H1 (cell line): Measurements from ENCODE around the gene SERTAD2. TPM values are rescaled to one million over a fixed set of nuclear protein-coding genes. Genes with fewer than 3 reads are reported as not detected.
A peak's percentile ranks its signal among the peaks of the same experiment; 100 is the strongest.

Experiments
- BCL11A ChIP-seq, 2 experiments: IDR thresholded peaks; one replicate each; pipeline ENCODE4 v1.6.1; 2011; ENCODE audit warnings: low read depth in 2 of 2, low read length in 2 of 2, mild to moderate bottlenecking in 2 of 2
- CBX5 ChIP-seq: fragments of 300-800, 300-1000 bp; sonication (generic); IDR thresholded peaks from 2 replicates; pipeline ENCODE4 v1.7.1; 2016; ENCODE audit warnings: antibody characterized with exemption, low read length, low read depth
- CBX8 ChIP-seq: fragments of 300-800, 300-1000 bp; sonication (generic); IDR thresholded peaks from 2 replicates; pipeline ENCODE4 v1.7.1; 2016; ENCODE audit warnings: low read depth, low read length, borderline replicate concordance
- CEBPB ChIP-seq: IDR thresholded peaks from 2 replicates; pipeline ENCODE4 v1.6.1; 2012; ENCODE audit warnings: low read depth, low read length
- CHD1 ChIP-seq: IDR thresholded peaks from 2 replicates; pipeline ENCODE4 v1.6.1; 2012; ENCODE audit warnings: low read depth, low read length, improper control_type of control experiment
- CREB1 ChIP-seq: IDR thresholded peaks from 2 replicates; pipeline ENCODE4 v1.6.1; 2012; ENCODE audit warnings: inconsistent platforms
- CTBP2 ChIP-seq: IDR thresholded peaks from 2 replicates; pipeline ENCODE4 v1.7.0; 2011; ENCODE audit warnings: borderline replicate concordance, mild to moderate bottlenecking, moderate library complexity, mixed read lengths, low read length; ENCODE audit not compliant: insufficient read depth, insufficient read length
- E2F6 ChIP-seq: IDR thresholded peaks from 2 replicates; pipeline ENCODE4 v1.6.1; 2012; ENCODE audit warnings: inconsistent platforms
- EGR1 ChIP-seq: IDR thresholded peaks from 2 replicates; pipeline ENCODE4 v1.6.1; 2011; ENCODE audit warnings: low read depth, low read length, borderline replicate concordance
- EZH2 ChIP-seq: fragments of 200-600 bp; sonication (generic); IDR thresholded peaks from 2 replicates; pipeline ENCODE4 v1.7.1; 2012; ENCODE audit warnings: low read depth, mild to moderate bottlenecking, moderate library complexity, low read length, inconsistent platforms; ENCODE audit not compliant: severe bottlenecking
- FOSL1 ChIP-seq: IDR thresholded peaks from 2 replicates; pipeline ENCODE4 v1.6.1; 2011; ENCODE audit warnings: mild to moderate bottlenecking, low read depth, low read length, moderate library complexity; ENCODE audit not compliant: insufficient read depth
- GABPA ChIP-seq: IDR thresholded peaks from 2 replicates; pipeline ENCODE4 v1.6.1; 2011; ENCODE audit warnings: mild to moderate bottlenecking, low read length, moderate library complexity, borderline replicate concordance; ENCODE audit not compliant: insufficient read depth
- HDAC6 ChIP-seq: IDR thresholded peaks from one replicate; pipeline ENCODE4 v1.7.1; 2012; ENCODE audit warnings: low read depth, mild to moderate bottlenecking, inconsistent platforms, low read length, moderate library complexity
- NRF1 ChIP-seq: IDR thresholded peaks from 2 replicates; pipeline ENCODE4 v1.6.1; 2011; ENCODE audit warnings: mild to moderate bottlenecking, low read depth, low read length, improper control_type of control experiment
- RAD21 ChIP-seq, 2 experiments: IDR thresholded peaks in 1 of 2; conservative IDR thresholded peaks in 1 of 2; 2 replicates each; pipeline ENCODE4 v1.6.1; 2011; ENCODE audit warnings: low read depth in 2 of 2, low read length in 2 of 2, improper control_type of control experiment in 1 of 2, inconsistent platforms in 1 of 2, mild to moderate bottlenecking in 1 of 2, moderate library complexity in 1 of 2
- RXRA ChIP-seq: IDR thresholded peaks from 2 replicates; pipeline ENCODE4 v1.6.1; 2011; ENCODE audit warnings: low read depth, mild to moderate bottlenecking, low read length, moderate library complexity; ENCODE audit not compliant: insufficient read depth
- SAP30 ChIP-seq: fragments of 300-600 bp; sonication (generic); IDR thresholded peaks from 2 replicates; pipeline ENCODE4 v1.7.1; 2012; ENCODE audit warnings: low read length, moderate library complexity, mild to moderate bottlenecking, inconsistent platforms; ENCODE audit not compliant: insufficient read depth, insufficient replicate concordance
- SIRT6 ChIP-seq: IDR thresholded peaks from one replicate; pipeline ENCODE4 v1.7.1; 2012; ENCODE audit warnings: low read length, inconsistent platforms
- SRF ChIP-seq: IDR thresholded peaks from 2 replicates; pipeline ENCODE4 v1.6.1; 2011; ENCODE audit warnings: mild to moderate bottlenecking, low read depth, low read length, moderate library complexity
- TCF12 ChIP-seq: IDR thresholded peaks from 2 replicates; pipeline ENCODE4 v1.6.1; 2011; ENCODE audit warnings: low read depth, mild to moderate bottlenecking, low read length
- TEAD4 ChIP-seq: IDR thresholded peaks from 2 replicates; pipeline ENCODE4 v1.6.1; 2012; ENCODE audit warnings: low read depth, low read length, inconsistent platforms, mixed read lengths
- USF2 ChIP-seq: IDR thresholded peaks from 2 replicates; pipeline ENCODE4 v1.6.1; 2011; ENCODE audit warnings: low read length, improper control_type of control experiment
- polyA plus RNA-seq, 7 experiments: library from polyadenylated mRNA; depleted of rRNA in 3 of 7; stranded (reverse) in 5 of 7; unstranded in 2 of 7; fragments of >200 nt in 5 of 7; fragments of 200-250 nt in 2 of 7; gene quantifications; 1 replicate in 5 of 7; 2 replicates in 1 of 7; 4 replicates in 1 of 7; pipeline versions ENCODE4 v1.2.1 to v1.2.3, GENCODE V29; 2011 to 2013; ENCODE audit warnings: missing spikeins in 2 of 7, mixed read lengths in 2 of 7
- total RNA-seq: library from RNA; stranded (reverse); fragmentation: NEBNext Ultra II Directional; extraction: Animal tissue kit (Norgen Biotek cat#: 25700); gene quantifications from 2 replicates; pipeline ENCODE4 v1.2.1, GENCODE V29; 2021
- TF ChIP-seq, protein P1 (sequence below): IDR thresholded peaks from 2 replicates; pipeline ENCODE4 v1.6.1; 2012; ENCODE audit warnings: inconsistent platforms

Gene SERTAD2
- total and polyA plus RNA-seq, 2 of the 8 experiments (the other 6 are each of a cell fraction or from before 2014, with no cell fraction given): 2.9 to 4.5 TPM

DNA sequence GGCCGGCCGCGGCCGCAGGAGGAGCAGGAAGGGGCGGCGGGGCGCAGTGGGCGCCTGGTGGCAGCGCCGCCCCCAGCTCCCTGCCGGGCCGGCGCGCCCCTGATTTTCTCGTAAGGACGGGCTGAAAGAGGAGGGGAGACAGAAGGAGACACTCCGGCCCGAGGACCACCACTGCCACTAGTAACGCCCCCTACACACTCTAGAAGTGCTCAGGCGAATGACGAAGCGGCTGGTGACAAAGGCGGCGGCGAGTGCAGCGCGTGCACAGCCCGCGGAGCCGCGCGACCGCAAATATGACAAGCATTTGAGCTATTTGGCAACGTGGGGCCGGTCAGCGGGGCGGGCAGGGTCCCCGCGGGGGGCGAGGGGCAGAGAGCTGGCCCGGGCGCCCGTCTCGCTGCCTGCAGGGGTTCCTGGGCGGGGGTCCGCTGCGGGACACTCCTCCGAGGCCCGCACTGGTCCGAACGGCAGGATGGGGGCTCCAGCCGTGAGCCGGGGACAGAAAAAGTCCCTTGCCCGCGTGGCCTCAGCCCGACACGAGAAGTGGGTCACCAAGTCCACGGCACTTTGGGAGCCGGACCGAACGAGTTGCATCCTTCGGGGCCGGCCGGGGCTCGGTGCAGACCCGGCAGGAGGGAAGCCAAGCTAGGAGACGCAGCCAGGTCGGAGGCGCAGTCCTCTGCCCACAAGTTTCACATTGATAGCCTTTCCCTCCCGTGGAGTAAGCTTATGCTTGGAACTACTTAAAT, 524 bp upstream of the SERTAD2 start (continued):
- no peak for TF ChIP-seq SAP30
- no peak for TF ChIP-seq CHD1
- TF ChIP-seq TEAD4: peak; percentile 90
- no peak for TF ChIP-seq E2F6
- TF ChIP-seq FOSL1: 0 out of 2 replicates have a peak, but pooled peaks have one; percentile 4
- no peak for TF ChIP-seq SRF
- TF ChIP-seq EZH2: peak; percentile 50
- TF ChIP-seq GABPA: no peak
- no peak for TF ChIP-seq TCF12
- TF ChIP-seq NRF1: no peak
- no peak for TF ChIP-seq BCL11A (IDR thresholded peaks at IDR 0.05; ENCODE audit: low read depth in 2 of 2, low read length in 2 of 2)
- TF ChIP-seq CBX5: no peak
- no peak for TF ChIP-seq RAD21 (IDR thresholded peaks at IDR 0.05 in 1 of 2, conservative IDR thresholded peaks at IDR 0.05 in 1 of 2; ENCODE audit: low read depth in 2 of 2, low read length in 2 of 2)
- TF ChIP-seq SIRT6: no peak
- no peak for TF ChIP-seq CREB1
- no peak for TF ChIP-seq HDAC6
- TF ChIP-seq, protein P1, sequence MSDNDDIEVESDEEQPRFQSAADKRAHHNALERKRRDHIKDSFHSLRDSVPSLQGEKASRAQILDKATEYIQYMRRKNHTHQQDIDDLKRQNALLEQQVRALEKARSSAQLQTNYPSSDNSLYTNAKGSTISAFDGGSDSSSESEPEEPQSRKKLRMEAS: peak; percentile 52
- no peak for TF ChIP-seq CTBP2
- TF ChIP-seq CBX8: no peak
- no peak for TF ChIP-seq USF2
- no peak for TF ChIP-seq CEBPB
- no peak for TF ChIP-seq RXRA
- TF ChIP-seq EGR1: no peak
